NCI-H2029 treated with DMSO at 0.1 percent for 48 hours (cell line): Measurements from ENCODE around the gene SEC23IP.

Experiments used
- DNase-seq: peaks from one replicate; lab custom pipeline; 2025; lab: John Stamatoyannopoulos, UW

The SEC23IP gene

DNA sequence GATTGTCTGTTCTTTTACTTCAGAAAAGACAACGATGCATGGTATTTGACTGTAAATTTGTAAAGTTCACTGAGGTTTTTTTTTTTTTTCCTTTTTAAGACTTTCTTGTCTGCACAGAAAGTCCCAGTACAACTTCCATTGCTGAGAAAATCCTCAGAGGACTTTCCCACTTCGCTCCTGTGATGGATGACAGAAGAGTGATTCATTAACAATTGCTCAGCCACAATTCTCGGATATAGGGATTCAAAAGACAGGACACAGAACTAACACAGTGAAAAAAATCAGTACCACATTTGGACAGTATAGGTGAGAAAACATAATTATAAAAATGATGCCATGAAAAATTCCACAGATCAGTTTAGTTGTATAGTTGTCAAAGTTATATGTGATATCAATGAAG lies 48.0 kb downstream of the SEC23IP start:
- no peak for DNase-seq

DNA sequence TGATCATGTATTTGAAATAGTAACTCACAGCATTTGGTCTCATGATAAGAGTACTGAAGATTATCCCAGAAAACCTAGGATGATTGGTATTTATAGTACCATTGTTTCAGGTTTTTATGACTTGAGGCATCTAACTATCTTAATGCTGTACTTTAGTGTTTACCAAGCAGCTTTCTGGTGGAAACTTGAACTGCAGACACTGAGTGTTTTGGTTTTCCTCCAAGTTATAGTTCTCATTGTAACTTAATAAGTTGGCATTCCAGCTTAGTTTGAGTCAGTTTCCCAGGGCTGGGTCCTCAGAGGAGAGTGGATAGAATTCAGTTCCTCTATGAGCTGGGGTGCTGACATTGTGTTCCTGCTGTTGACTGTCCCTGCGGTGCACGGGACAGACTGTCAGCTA lies 50.4 kb downstream of the SEC23IP start:
- DNase-seq = no peak

DNA sequence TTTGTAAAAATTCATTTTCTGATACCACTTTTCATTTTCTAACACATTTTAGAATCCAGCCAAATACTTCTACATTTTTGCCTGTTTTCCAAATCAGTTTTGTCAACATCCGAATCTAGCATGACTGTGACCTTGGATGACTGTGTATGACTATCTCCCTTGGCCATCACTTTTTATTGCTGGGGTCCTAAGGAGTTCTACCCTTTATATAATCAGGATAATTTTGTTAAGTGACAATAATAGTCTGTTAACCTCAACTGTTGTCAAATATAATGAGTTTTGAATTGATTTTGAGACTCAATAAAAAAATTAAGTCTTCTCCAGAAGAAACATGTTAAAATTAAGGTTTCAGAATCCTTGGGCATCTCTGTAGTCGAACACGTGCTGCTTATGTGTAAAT lies 53.3 kb downstream of the SEC23IP start:
- no peak for DNase-seq

DNA sequence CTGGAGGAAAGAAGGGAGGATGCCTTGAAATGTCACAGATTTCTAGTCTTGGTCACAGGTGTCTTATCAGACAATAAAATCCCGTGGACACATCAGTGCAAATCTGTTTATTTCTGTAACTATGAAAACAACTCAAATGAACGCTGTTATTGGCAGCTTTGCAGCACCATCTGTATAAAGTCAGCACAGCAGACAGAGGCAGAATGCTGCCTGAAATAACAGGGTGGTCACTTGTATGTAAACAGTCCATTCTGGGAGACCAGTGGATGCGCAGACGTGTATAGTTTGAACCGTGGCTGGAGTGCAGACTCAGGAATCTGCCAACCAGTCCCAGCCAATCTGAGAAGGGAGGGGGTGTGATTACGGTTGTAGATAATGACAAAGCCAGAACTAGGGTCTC lies 54.8 kb downstream of the SEC23IP start:
- DNase-seq = no peak

DNA sequence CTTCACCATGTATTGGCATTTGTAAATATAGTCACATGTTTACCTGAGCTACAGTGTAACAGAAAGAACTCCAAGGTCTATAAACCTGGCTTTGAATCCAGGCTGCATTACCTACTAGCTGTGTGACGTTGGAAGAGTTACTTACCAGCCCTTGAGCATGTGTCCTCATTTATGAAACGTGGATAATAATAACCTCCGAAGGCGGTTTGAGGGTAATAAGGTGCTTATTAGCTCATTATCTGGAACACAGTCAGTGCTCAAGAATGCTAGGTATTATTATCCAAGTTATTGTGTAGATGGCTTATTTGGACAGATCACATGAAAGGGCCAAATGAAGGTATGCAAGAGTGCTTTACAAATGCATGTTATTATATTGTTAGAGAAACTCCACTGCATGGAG lies 64.9 kb downstream of the SEC23IP start:
- DNase-seq = no peak

DNA sequence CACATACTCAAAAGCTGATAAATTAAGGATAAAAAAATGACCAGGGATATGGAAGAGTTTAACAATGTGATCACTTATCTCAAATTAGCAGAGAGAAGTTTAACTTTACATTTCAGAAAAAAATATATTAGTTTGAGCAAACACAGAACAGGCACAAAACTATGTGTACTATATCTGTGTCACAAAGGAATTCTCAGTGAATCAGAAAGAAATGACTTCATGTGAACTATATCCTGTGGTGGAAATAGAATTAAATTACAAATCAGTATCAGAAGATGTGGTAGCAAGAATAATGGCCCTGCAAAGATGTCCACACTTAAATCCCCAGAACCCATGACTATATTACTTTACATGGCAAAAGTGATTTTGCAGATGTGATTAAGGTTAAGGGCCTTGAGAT lies 70.3 kb downstream of the SEC23IP start:
- no peak for DNase-seq

DNA sequence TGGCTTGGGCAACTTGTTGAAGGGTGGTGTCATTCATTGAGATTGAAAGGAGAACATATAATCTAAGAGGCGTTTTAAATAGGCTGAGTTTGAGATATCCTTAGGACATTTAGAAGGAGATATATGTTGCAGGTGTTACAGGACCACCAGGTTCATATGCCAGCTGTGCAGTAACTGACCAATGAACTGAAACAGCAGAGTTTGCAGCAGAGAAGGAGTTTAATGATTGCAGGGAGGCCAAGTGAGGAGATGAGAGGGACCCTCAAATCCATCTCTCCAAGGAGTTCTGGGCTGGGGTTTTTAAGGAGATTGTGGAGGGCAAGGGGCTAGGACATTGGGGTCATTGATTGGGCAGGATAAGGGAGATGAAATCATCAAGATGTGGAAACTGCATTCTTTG lies 74.5 kb downstream of the SEC23IP start:
- no peak for DNase-seq

DNA sequence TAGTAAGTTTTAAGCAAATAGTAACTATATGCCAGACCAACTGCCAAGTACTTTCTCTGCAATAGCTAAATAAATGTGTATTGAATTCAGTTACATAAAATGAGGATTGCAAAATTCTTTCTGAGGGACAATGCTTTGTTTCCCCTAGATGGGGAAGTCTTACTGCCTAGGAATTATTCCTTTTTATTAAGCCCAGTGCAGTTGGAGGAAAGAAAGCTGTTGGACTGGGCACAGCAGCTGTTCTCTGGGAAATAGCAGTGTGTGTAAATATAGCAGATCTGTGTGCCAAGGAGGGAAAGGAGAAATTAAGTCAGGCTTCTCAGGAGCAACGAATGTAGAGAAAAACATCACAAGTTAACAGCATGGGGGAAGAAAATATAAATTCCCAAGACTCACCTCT lies 77.1 kb downstream of the SEC23IP start:
- DNase-seq = no peak

DNA sequence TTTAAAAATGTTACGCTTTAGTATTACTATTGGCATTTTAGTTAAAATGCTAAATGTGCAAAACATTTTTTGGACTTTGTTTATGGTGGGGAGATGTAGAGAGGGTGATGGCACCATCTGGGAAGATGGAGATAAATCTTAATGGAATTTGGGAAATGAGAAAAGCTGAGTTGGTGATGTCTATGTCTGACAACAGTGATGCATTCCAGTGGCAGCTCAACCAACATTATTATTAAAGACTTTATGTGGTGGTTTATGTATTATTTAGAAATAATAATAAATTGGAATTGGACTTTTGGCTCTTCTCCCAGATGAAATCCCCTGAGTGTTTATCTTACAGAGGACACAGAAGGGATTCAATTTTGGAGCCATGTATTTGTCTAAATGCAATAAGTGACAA lies 77.6 kb downstream of the SEC23IP start:
- no peak for DNase-seq

DNA sequence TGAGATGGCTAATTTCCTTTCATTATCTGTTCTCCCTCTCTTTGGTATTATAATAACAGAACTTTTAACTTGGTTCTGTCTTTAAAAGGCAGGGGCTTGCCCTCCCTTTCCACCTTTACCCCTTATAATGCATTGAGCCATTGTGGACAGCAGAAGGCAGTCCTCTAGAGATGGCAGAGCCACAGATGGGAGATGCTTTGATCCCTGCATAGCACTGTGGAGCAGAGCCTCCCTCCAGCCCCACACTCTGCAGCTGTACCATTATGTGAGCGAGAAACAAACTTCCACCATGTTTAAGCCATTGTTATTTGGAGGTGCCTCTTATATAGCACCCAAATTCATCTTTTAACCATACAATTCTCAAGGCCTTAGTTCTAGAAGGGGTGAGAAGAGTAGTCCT lies 78.4 kb downstream of the SEC23IP start:
- DNase-seq = no peak

DNA sequence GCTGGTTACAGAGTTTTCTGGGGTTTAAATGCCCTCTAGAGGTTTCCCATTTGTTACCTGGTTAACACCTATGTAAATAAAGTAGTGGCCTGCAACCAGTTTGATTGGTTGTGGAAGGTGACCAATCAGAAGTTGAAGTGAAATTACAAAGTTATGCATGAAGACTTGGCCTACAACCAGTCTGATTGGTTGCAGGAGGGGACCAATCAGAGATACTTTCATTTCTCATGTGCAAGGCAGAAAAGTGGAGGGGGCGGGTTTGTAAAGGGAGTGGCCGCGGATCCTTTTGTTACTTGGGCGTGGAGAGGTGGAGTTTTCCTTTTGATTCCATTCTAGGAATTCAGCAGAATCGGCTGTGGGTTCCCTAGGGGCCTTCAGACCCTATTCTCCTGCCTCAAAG lies 80.8 kb downstream of the SEC23IP start:
- no peak for DNase-seq

DNA sequence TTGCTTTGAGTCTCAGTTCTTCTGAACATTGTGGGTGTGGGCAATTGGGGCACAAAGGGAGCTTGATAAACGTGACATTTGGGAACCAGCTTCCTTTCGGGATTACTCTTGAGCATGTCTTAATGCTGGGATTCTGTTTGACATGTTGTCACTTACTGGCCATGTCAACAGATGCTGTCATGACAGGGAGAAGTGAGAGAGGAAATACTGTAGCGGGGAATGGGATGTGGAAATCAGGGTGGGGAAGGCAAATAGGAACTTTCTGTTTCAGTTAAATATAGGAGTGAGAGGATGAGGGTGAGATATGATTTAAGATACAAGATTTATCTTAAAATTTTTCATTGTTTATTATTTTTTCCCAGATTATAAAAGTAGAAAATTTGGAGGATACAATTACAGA lies 83.9 kb downstream of the SEC23IP start:
- DNase-seq = no peak

DNA sequence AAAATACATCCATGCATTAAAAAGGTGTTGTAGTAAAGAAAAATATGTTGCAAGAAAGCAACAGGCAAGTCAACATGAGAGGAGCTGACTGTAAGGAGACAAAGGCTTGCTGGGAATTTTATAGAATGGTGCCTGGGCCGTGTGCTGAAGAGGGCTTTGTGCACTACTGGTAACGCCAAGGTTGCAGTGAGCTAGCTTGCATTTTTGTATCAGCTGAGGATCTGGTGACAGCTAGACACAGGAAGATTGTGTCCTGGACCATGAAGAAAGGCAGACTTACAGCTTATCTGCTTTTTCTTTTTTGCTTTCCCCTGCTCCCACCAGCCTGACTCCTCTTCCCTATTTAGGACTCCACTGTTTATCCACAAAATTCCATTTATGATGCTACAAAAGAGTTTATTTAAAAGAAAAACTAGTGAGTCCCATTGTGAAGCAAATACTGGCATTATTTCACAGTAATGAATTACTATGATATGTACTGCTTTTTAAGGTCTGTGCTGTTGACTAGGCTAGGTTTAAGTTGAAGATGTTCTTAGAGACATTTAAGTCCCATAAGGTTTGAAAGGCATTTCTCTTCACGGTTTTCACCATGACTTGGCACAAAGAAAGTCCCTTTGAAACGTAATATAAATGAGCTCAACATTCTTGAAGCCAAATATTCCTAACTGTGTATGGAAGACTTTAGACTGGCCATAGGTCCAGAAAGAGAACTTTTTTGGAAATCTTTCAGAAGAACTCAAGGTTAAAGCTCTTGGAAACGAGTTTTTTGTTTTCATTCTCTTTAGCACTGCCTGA lies 88.6 kb downstream of the SEC23IP start:
- no peak for DNase-seq

DNA sequence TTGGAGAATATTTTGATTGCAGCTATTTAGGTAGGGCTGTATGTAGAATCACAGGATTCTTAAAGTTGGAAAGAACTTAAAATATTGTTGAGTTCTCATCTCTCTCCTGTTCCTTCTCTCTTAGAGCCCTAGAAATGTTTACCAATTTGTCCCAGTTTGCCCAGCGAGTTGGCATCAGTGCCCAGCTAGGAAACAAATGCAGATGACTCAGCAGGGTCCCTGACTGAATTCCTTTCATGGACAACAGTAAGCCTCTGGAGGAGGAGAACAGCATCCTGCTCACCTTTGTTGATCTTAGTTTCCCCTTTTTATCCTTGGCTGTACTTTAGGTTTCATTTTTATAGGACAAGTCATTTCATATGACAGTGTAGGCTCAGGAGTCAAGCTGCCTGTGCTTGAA lies 89.3 kb downstream of the SEC23IP start:
- DNase-seq = no peak

DNA sequence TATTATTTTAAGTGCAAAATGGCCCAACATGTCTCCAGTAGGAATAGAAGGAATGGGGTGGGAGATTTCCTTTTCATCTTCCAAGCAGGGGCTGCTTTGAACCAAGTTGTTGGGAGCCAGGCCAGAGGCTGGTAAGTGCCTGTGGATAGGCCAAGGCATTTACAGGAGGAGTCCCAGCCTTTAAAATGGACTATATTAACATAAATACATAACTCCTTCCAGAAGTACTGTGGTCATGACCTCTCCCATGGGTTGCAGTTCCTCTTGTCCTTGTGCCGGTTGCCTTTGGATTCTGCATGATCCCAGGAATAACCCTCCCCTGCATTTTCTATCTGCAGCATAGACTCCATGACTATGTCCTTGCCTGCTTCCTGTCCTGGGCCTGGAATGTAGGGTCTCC lies 95.8 kb downstream of the SEC23IP start:
- DNase-seq = no peak

DNA sequence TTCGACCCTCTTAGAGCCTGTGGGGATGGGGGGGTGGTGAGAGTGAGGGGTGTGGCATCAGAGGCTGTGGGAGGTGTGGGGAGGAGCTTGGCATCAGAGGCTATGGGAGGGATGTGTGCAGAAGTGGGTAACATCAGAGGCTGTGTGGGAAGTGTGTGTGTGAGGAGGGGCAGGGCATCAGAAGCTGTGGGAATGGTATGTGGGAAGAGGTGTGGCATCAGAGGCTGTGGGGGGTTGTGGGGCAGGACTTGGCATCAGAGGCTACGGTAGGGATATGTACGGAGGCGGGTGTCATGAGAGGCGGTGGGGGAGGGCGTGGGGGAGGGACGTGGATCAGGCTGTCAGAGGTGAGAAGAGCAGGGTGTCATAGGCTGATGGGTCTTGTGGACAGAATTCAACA lies 97.4 kb downstream of the SEC23IP start:
- DNase-seq = no peak

DNA sequence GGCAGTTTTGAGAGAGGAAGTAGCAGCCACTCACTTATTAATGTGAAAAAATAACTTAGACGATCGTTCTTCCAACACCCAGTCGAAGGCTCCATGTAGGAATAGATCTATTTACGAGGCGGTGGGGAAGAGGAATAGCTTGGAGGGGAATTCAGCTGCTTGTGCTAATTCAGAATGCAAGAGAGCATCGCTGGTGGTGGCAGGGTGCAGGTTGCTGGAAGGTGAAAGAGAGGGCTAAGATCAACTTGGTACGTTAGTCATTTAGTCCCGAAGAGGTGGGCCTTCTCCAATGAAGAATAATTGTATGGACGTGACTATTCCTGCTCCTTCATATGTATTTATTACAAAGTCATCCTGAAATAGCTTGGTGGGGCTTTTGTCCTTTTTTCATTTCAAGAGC lies 98.5 kb downstream of the SEC23IP start:
- DNase-seq = no peak

DNA sequence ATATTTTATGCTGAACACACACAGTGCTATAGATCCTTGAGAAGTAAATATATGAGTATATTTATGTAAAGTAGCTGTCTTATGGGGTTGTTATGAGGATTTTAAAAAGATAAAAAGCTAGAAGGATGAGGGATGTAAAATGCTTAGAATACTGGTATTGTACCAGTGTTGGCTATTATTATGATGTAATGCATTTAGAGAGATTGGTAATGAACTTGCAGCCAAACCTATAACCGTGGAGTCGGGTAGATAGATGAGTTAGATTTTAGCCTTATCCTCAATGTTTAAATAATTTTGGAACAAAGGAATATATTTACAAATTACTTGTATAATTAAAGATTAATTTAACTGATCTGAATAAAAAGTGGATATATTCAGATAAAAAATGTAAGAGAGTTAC lies 99.3 kb downstream of the SEC23IP start:
- DNase-seq = no peak
